Gastrocnemius medialis (tissue), 4 donors: ENCODE results near the gene CHAD. TPM values are rescaled to one million over a fixed set of nuclear protein-coding genes. Genes with fewer than 3 reads are reported as not detected.

Experiments
- ATAC-seq, 2 donors: fragments of 150-250 bp; one replicate each; pipeline ENCODE4 v1.9.1; 2016
- DNase-seq, 2 donors: peaks; one replicate each; pipeline ENCODE4 v3.0.0-alpha.2; 2019
- H3K27ac ChIP-seq, 4 donors: fragments of 200-600 bp; sonication (generic); 1 replicate in 1 of 4; 2 replicates in 3 of 4; pipeline ENCODE4 v1.5.1; 2016 to 2018; ENCODE audit warnings: mild to moderate bottlenecking in 2 of 4, moderate library complexity in 1 of 4
- H3K27me3 ChIP-seq, 3 donors: fragments of 200-600 bp; sonication (generic) in 2 of 3; 1 replicate in 1 of 3; 2 replicates in 2 of 3; pipeline versions ENCODE4 v1.5.1 to v1.6.0; 2016 to 2019; ENCODE audit warnings: mild to moderate bottlenecking in 1 of 3, moderate library complexity in 1 of 3
- H3K36me3 ChIP-seq, 2 donors: fragments of 200-600 bp; sonication (generic) in 1 of 2; one replicate each; pipeline ENCODE4 v1.5.1; 2017 to 2018
- H3K4me1 ChIP-seq, 2 donors: fragments of 200-600 bp; sonication (generic) in 1 of 2; one replicate each; pipeline ENCODE4 v1.5.1; 2016 to 2017; ENCODE audit warnings: mild to moderate bottlenecking in 2 of 2
- H3K4me3 ChIP-seq, 4 donors: fragments of 200-600 bp; sonication (generic) in 3 of 4; 1 replicate in 1 of 4; 2 replicates in 3 of 4; pipeline ENCODE4 v1.5.1; 2016 to 2019; ENCODE audit warnings: mild to moderate bottlenecking in 2 of 4
- H3K9me3 ChIP-seq, 3 donors: fragments of 200-600 bp; sonication (generic) in 2 of 3; 1 replicate in 1 of 3; 2 replicates in 2 of 3; pipeline ENCODE4 v1.5.1; 2016 to 2019
- POLR2A ChIP-seq, 2 donors: fragments of 450-650 bp; IDR thresholded peaks; one replicate each; pipeline ENCODE4 v1.6.1; 2017; ENCODE audit warnings: antibody characterized with exemption in 2 of 2, mild to moderate bottlenecking in 2 of 2, moderate library complexity in 2 of 2
- in situ Hi-C, 4 donors: fragments of 200-750 bp; cut with MboI; loops; one replicate each; pipeline versions ENCODE4 v1.15.0 to v1.8.0; 2017; ENCODE audit warnings: low sequenced_read_pairs in 4 of 4
- intact Hi-C: fragments of 100-400 bp; cut with DNase I; formaldehyde crosslinking; loops from one replicate; pipeline ENCODE4 v1.15.1; 2023; ENCODE audit warnings: low total_unique reads
- total RNA-seq, 4 donors: library from RNA; depleted of rRNA; stranded (reverse); fragments of >200 nt; gene quantifications; one replicate each; pipeline versions ENCODE4 v1.1.0 to v1.2.3, GENCODE V29; 2016
- TF ChIP-seq, protein P1 (sequence below), 5 experiments: fragments of 450-650 bp in 3 of 5; fragments of 200-600 bp in 2 of 5; sonication (generic) in 2 of 5; IDR thresholded peaks in 4 of 5; conservative IDR thresholded peaks in 1 of 5; 1 replicate in 4 of 5; 2 replicates in 1 of 5; pipeline ENCODE4 v1.5.1; 2016 to 2019; ENCODE audit warnings: antibody characterized with exemption in 5 of 5, mild to moderate bottlenecking in 3 of 5, moderate library complexity in 3 of 5

The CHAD gene
- total RNA-seq, 4 donors from 2014 or later, result 1.8 to 8.8 TPM; not detected in 2

- DNase-seq, result no peak
- H3K27ac ChIP-seq, result no peak overlapping the region
- no peaks in the 10 kb centered on the region for H3K9me3 ChIP-seq
- TF ChIP-seq, protein P1, sequence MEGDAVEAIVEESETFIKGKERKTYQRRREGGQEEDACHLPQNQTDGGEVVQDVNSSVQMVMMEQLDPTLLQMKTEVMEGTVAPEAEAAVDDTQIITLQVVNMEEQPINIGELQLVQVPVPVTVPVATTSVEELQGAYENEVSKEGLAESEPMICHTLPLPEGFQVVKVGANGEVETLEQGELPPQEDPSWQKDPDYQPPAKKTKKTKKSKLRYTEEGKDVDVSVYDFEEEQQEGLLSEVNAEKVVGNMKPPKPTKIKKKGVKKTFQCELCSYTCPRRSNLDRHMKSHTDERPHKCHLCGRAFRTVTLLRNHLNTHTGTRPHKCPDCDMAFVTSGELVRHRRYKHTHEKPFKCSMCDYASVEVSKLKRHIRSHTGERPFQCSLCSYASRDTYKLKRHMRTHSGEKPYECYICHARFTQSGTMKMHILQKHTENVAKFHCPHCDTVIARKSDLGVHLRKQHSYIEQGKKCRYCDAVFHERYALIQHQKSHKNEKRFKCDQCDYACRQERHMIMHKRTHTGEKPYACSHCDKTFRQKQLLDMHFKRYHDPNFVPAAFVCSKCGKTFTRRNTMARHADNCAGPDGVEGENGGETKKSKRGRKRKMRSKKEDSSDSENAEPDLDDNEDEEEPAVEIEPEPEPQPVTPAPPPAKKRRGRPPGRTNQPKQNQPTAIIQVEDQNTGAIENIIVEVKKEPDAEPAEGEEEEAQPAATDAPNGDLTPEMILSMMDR (IDR thresholded peaks at IDR 0.05 in 4 of 5, conservative IDR thresholded peaks at IDR 0.05 in 1 of 5), result no peak
- TF ChIP-seq POLR2A (IDR thresholded peaks at IDR 0.05), result no peak
- ATAC-seq, result no peak
- no peak overlapping the region for H3K4me3 ChIP-seq
- H3K27me3 ChIP-seq, result no peaks in the 10 kb centered on the region
- H3K4me1 ChIP-seq, result peaks cover 0 to 11% of the 10 kb centered on the region in 2 donors
- no peaks in the 10 kb centered on the region for H3K36me3 ChIP-seq
- intact Hi-C loops (no loop called here), in situ Hi-C loops (no loop called here)
These were observed 45.7 kb upstream of the CHAD start for GRCh38 chr17:50514388-50514787.

- no peaks in the 10 kb centered on the region for H3K9me3 ChIP-seq
- intact Hi-C loops, result no loop called here
- H3K27me3 ChIP-seq, result no peaks in the 10 kb centered on the region
- in situ Hi-C loops, result no loop called here
- no peaks in the 10 kb centered on the region for H3K36me3 ChIP-seq
- no peak for DNase-seq
- peaks cover 3 to 11% of the 10 kb centered on the region in 2 donors for H3K4me1 ChIP-seq
- no peak overlapping the region for H3K4me3 ChIP-seq
- no peak for ATAC-seq
- TF ChIP-seq POLR2A (IDR thresholded peaks at IDR 0.05), result no peak
- no peak overlapping the region for H3K27ac ChIP-seq
These were observed 44.8 kb upstream of the CHAD start for GRCh38 chr17:50513495-50513894.

DNA sequence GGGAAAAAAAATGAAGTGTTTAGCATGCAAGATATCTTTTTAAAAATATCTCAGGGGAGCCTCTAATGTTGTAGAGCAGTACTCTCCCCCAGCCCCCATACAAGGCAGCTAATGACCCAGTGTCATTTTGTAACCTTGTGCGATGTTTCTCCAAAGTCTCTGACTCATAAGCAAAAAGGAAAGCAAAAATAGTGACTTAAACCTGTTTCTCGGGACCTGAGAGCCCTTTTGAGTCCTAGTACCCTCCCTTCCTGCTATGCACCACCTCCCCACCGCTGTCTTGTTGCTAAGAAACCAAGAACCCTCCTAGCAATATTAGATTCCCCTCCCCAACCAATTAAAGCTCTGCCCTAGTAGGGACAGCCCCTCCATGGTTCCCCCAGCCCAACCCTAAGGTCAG is 42.4 kb upstream of the CHAD start:
- no peak for DNase-seq
- H3K4me3 ChIP-seq, result no peak overlapping the region
- no peak for ATAC-seq
- no peaks in the 10 kb centered on the region for H3K9me3 ChIP-seq
- H3K27me3 ChIP-seq, result no peaks in the 10 kb centered on the region
- no peaks in the 10 kb centered on the region for H3K36me3 ChIP-seq
- in situ Hi-C loops (no loop called here), intact Hi-C loops (no loop called here)
- no peak for TF ChIP-seq POLR2A (IDR thresholded peaks at IDR 0.05)
- TF ChIP-seq, protein P1 (IDR thresholded peaks at IDR 0.05 in 4 of 5, conservative IDR thresholded peaks at IDR 0.05 in 1 of 5), result no peak
- H3K27ac ChIP-seq, result no peak overlapping the region
- H3K4me1 ChIP-seq, result peaks cover 3 to 11% of the 10 kb centered on the region in 2 donors

GRCh38 chr17:50508573-50509460 is 40.1 kb upstream of the CHAD start:
- Histone ChIP-seq H3K36me3 (no peaks in the 10 kb centered on the region), H3K4me3 (peak overlapping the region; percentile 50 to 85 (median 64)), H3K27me3 (no peaks in the 10 kb centered on the region), H3K4me1 (peaks cover 0 to 3% of the 10 kb centered on the region in 2 donors), H3K27ac (peak overlapping the region; percentile 17 to 64 (median 57)), H3K9me3 (no peaks in the 10 kb centered on the region)
- in situ Hi-C loops, result no loop called here
- no peak for DNase-seq
- TF ChIP-seq, protein P1 (IDR thresholded peaks at IDR 0.05 in 4 of 5, conservative IDR thresholded peaks at IDR 0.05 in 1 of 5), result no peak
- no peak for TF ChIP-seq POLR2A (IDR thresholded peaks at IDR 0.05)
- peak in 1 of 2 donors; percentile 9 for ATAC-seq
- intact Hi-C loops, result loop anchor here (2.0 kb wide), 1 partner anchor 26 kb away; no protein-coding TSS in a partner anchor

- no peaks in the 10 kb centered on the region for H3K9me3 ChIP-seq
- H3K27me3 ChIP-seq, result no peaks in the 10 kb centered on the region
- in situ Hi-C loops (no loop called here), intact Hi-C loops (loop anchor here (2.0 kb wide), 1 partner anchor 25 kb away; no protein-coding TSS in a partner anchor)
- H3K27ac ChIP-seq, result peak within 1 kb of the TSS; percentile 17 to 64 (median 57)
- DNase-seq (peak; percentile 42 to 64), ATAC-seq (peak; percentile 67 to 68)
- H3K4me1 ChIP-seq, result peaks cover 0 to 3% of the 10 kb centered on the region in 2 donors
- peak within 1 kb of the TSS; percentile 50 to 85 (median 64) for H3K4me3 ChIP-seq
- no peaks in the 10 kb centered on the region for H3K36me3 ChIP-seq
- TF ChIP-seq, protein P1 (IDR thresholded peaks at IDR 0.05 in 4 of 5, conservative IDR thresholded peaks at IDR 0.05 in 1 of 5), result peak in 1 of 5 experiments; percentile 34
- peak in 1 of 2 donors; percentile 14 for TF ChIP-seq POLR2A (IDR thresholded peaks at IDR 0.05)
These were observed 39.3 kb upstream of the CHAD start, which contains the start of gene MYCBPAP for GRCh38 chr17:50507871-50508572. TSS of gene MYCBPAP (plus strand) at chr17:50508439. CDS start at chr17:50508675, 236 bp downstream.
